Progenitor cell of endocrine pancreas (in vitro differentiated cells): ENCODE measurements around the gene ANKRD33B. TPM values are rescaled to one million over a fixed set of nuclear protein-coding genes. Genes with fewer than 3 reads are reported as not detected.
A peak's percentile ranks its signal among the peaks of the same experiment; 100 is the strongest.

Experiments used
- DNase-seq: peaks from one replicate; pipeline ENCODE4 v3.0.0; 2021; ENCODE audit warnings: low spot score; ENCODE audit not compliant: unreplicated experiment
- H3K27ac Mint-ChIP-seq: 2 replicates; pipeline ENCODE4 v1.8.0; 2021; ENCODE audit warnings: mild to moderate bottlenecking, moderate library complexity, mixed read lengths
- H3K27me3 Mint-ChIP-seq: 2 replicates; pipeline ENCODE4 v1.8.0; 2021; ENCODE audit warnings: mixed read lengths
- H3K36me3 Mint-ChIP-seq: 2 replicates; pipeline ENCODE4 v1.8.0; 2022; ENCODE audit warnings: mixed read lengths; ENCODE audit not compliant: insufficient read depth
- H3K4me1 Mint-ChIP-seq: 2 replicates; pipeline ENCODE4 v1.8.0; 2021; ENCODE audit warnings: low read depth, mixed read lengths
- H3K4me3 Mint-ChIP-seq: 2 replicates; pipeline ENCODE4 v1.8.0; 2021; ENCODE audit warnings: low read depth, mild to moderate bottlenecking, moderate library complexity, mixed read lengths
- H3K9me3 Mint-ChIP-seq: 2 replicates; pipeline ENCODE4 v1.8.0; 2021; ENCODE audit warnings: low read depth, mixed read lengths
- CTCF ChIP-seq: fragments of 200-600 bp; sonication (generic); IDR thresholded peaks from one replicate; pipeline ENCODE4 v1.5.0; 2021; ENCODE audit warnings: antibody characterized with exemption, mild to moderate bottlenecking; ENCODE audit not compliant: unreplicated experiment
- total RNA-seq: library from RNA; stranded (reverse); gene quantifications from 2 replicates; pipeline ENCODE4 v1.2.1, GENCODE V29; 2021

ANKRD33B gene
- total RNA-seq, 1 donor from 2014 or later, result 2.1 TPM

DNA sequence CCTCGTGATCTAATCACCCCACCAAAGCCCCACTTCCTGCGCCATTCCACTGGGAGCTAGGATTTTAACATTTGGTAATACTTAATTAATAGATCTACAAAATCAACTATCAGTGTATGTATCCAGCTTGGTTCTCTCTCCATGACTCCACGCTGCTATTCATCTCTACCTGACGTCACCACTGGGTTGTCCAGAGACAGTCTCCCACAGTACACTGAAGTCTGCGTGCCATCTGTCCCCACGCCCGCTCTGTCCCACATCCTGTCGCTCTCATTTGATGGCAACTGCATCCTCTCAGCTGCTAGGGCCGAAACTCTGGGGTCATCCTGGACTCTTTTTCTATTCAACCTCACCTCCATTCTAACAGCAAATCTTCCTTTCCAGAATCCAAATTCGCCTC, 53.2 kb downstream of the ANKRD33B start:
- Mint-ChIP-seq H3K36me3 (no peaks in the 10 kb centered on the region), H3K4me3 (no peak overlapping the region), H3K27me3 (peaks cover 4% of the 10 kb centered on the region), H3K27ac (peak overlapping the region; percentile 65), H3K9me3 (peaks cover 6% of the 10 kb centered on the region), H3K4me1 (no peaks in the 10 kb centered on the region)
- no peak for TF ChIP-seq CTCF
- DNase-seq, result no peak

DNA sequence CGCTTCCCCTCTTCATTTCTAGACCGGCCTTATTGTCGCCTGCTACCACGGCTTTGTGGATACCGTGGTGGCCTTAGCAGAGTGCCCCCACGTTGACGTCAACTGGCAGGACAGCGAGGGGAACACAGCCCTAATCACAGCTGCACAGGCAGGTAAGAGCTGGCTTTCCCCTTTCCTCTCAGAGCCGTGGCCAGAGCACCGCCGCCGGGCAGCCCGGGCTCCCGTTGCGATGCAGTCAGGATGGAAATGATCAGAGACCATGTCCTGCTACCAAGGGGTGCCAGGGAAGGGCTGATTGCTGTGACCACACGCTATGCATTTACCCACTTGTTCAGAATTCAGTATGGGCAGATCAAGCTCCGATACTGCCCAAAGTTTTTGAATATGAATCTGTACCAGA, 54.4 kb downstream of the ANKRD33B start:
- DNase-seq, result no peak
- H3K9me3 Mint-ChIP-seq, result peaks cover 6% of the 10 kb centered on the region
- H3K27ac Mint-ChIP-seq, result no peak overlapping the region
- H3K36me3 Mint-ChIP-seq, result no peaks in the 10 kb centered on the region
- no peak overlapping the region for H3K4me3 Mint-ChIP-seq
- TF ChIP-seq CTCF, result no peak
- H3K4me1 Mint-ChIP-seq, result no peaks in the 10 kb centered on the region
- H3K27me3 Mint-ChIP-seq, result peaks cover 4% of the 10 kb centered on the region

DNA sequence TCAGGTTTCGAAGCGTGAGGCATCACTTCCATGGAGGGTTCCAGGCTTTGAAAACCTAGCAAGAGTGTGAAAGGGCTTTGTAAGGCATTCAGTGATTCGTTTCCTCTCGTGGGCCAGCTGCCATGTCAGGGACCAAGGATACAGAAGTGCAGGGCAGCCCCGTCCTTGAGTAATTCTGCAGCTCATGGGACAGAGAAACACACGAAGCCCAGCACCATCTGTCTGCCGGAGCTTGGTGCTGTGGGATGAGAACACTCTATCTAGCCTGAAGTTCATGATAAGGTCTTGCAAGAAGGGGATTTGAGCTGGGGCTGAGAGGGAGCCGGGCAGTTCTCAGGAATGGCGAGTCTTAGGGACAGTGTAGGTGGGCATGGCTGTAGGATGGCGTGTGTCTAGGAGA, 55.8 kb downstream of the ANKRD33B start:
- peaks cover 5% of the 10 kb centered on the region for H3K27me3 Mint-ChIP-seq
- peaks cover 6% of the 10 kb centered on the region for H3K9me3 Mint-ChIP-seq
- no peak for TF ChIP-seq CTCF
- no peaks in the 10 kb centered on the region for H3K4me1 Mint-ChIP-seq
- no peak overlapping the region for H3K4me3 Mint-ChIP-seq
- DNase-seq, result no peak
- no peaks in the 10 kb centered on the region for H3K36me3 Mint-ChIP-seq
- no peak overlapping the region for H3K27ac Mint-ChIP-seq

DNA sequence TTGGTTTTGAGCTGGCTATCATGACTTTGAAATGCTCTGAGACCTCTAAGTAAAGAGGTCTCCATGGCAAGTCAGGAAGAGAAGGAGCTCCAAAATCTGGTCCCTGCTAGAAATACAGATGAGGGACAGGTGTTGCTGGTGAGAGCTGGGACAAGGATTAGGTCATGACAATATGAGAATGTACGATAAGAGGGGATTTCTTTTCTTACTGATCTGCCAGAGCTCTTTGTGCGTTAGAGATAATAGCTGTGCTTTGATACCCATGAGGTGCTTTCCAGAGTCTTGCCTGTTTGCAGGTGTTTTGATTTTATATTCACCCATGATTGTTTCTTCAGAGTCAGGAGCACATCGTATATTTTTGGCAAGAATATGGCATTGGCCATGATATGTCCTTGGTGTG, 56.5 kb downstream of the ANKRD33B start:
- DNase-seq, result no peak
- peaks cover 8% of the 10 kb centered on the region for H3K27me3 Mint-ChIP-seq
- no peaks in the 10 kb centered on the region for H3K4me1 Mint-ChIP-seq
- peaks cover 6% of the 10 kb centered on the region for H3K9me3 Mint-ChIP-seq
- no peak for TF ChIP-seq CTCF
- H3K4me3 Mint-ChIP-seq, result no peak overlapping the region
- no peaks in the 10 kb centered on the region for H3K36me3 Mint-ChIP-seq
- H3K27ac Mint-ChIP-seq, result no peak overlapping the region

DNA sequence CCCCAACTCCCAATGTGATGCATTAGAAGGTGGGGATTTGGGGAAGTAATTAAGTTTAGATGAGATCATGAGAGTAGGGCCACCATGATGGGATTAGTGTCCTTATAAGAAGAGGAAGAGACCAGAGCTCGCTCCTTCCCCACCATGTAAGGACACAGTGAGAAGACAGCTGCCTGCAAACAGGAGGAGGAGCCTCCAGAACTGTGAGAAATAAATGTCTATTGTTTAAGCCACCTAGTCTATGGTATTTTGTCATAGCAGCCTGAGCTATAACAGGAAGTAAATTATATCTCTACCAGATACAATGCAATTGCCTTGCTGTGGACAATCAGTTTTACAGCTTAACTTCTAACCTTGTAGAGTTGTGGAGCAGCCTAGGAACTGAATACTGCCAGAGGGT, 58.0 kb downstream of the ANKRD33B start:
- Mint-ChIP-seq H3K36me3 (no peaks in the 10 kb centered on the region), H3K9me3 (peaks cover 6% of the 10 kb centered on the region), H3K4me1 (no peaks in the 10 kb centered on the region), H3K4me3 (no peak overlapping the region), H3K27ac (no peak overlapping the region), H3K27me3 (peaks cover 15% of the 10 kb centered on the region)
- DNase-seq, result no peak
- TF ChIP-seq CTCF, result no peak
